GM19468 (cell line): ENCODE measurements around the gene OXT.
"Not testable (repeated sequence)": the region's sequence is repeated elsewhere in the genome, so short reads cannot be mapped to it uniquely, and the experiment has no call there.

Source experiments
- ATAC-seq: cut with Tn5 transposase; IDR thresholded peaks from one replicate; pipeline ENCODE4 v1.9.1; 2021; ENCODE audit warnings: mild to moderate bottlenecking, moderate library complexity, moderate number of reproducible peaks; ENCODE audit not compliant: unreplicated experiment; ENCODE audit errors: extremely low read depth

OXT gene

GRCh38 chr20:3106658-3107463 lies 35.4 kb downstream of the OXT start:
- no peak for ATAC-seq

- no peak for ATAC-seq
Measured at GRCh38 chr20:3107464-3108025, 36.1 kb downstream of the OXT start.

GRCh38 chr20:3109350-3110302 lies 38.2 kb downstream of the OXT start:
- ATAC-seq: no peak

GRCh38 chr20:3111507-3111906 lies 40.1 kb downstream of the OXT start:
- no peak for ATAC-seq

- no peak for ATAC-seq
Measured at GRCh38 chr20:3111995-3112394, 40.6 kb downstream of the OXT start.

- ATAC-seq: no peak
Measured at GRCh38 chr20:3115190-3116107, 44.0 kb downstream of the OXT start.

- no peak for ATAC-seq
Measured at GRCh38 chr20:3116341-3116740, 44.9 kb downstream of the OXT start.

GRCh38 chr20:3117839-3118379 lies 46.5 kb downstream of the OXT start:
- ATAC-seq: not testable (repeated sequence)

- no peak for ATAC-seq
Measured at GRCh38 chr20:3119044-3119443, 47.6 kb downstream of the OXT start.

GRCh38 chr20:3121271-3121911 lies 50.0 kb downstream of the OXT start:
- no peak for ATAC-seq
